Motor neuron (in vitro differentiated cells): Measurements from ENCODE around the gene CFAP251. TPM values are rescaled to one million over a fixed set of nuclear protein-coding genes. Genes with fewer than 3 reads are reported as not detected.
"Not testable (repeated sequence)": the region's sequence is repeated elsewhere in the genome, so short reads cannot be mapped to it uniquely, and the experiment has no call there.

Source experiments
- ATAC-seq, 8 experiments: fragments of 200-7000 bp; cut with Tn5 transposase; replicated peaks in 6 of 8; 2 replicates each; pipeline ENCODE4 v1.8.0; 2021; ENCODE audit warnings: mild to moderate bottlenecking in 8 of 8, moderate library complexity in 8 of 8
- H3K27ac ChIP-seq, 2 donors: fragments of 250-450 bp; sonication (Bioruptor Pico); 2 replicates each; pipeline ENCODE4 v1.9.0; 2021; ENCODE audit warnings: antibody characterized with exemption in 2 of 2, mild to moderate bottlenecking in 2 of 2, moderate library complexity in 1 of 2
- H3K4me1 ChIP-seq, 2 donors: fragments of 250-450 bp; sonication (Bioruptor Pico); replicated peaks in 1 of 2; 2 replicates each; pipeline ENCODE4 v1.6.1; 2021; ENCODE audit warnings: antibody characterized with exemption in 2 of 2, mild to moderate bottlenecking in 2 of 2, moderate library complexity in 1 of 2
- H3K4me3 ChIP-seq, 5 donors: fragments of 250-450 bp; sonication (Bioruptor Pico); 2 replicates each; pipeline ENCODE4 v1.9.0; 2021; ENCODE audit warnings: antibody characterized with exemption in 5 of 5, mild to moderate bottlenecking in 5 of 5, moderate library complexity in 4 of 5
- WGBS, 10 experiments: fragments of 450-650 bp; shearing (Covaris generic); methylation state at CpG; one replicate each; pipeline ENCODE4 v1.0.0; 2022; 5-methylcytosine and 5-hydroxymethylcytosine counted together
- in situ Hi-C, 9 experiments: fragments of 400-800 bp; cut with MboI; loops; one replicate each; pipeline ENCODE4 v1.15.0; 2021; ENCODE audit warnings: low sequenced_read_pairs in 9 of 9, low pct_unique_long_range_greater_than_20kb in 2 of 9; ENCODE audit not compliant: unreplicated experiment in 9 of 9
- total RNA-seq, 8 experiments: library from RNA; unstranded; fragments of 300-600 nt; gene quantifications; 2 replicates each; pipeline versions ENCODE4 v1.2.3 to v1.2.4, GENCODE V29; 2022

Gene CFAP251
- total RNA-seq, 8 experiments from 2014 or later = 1.7 to 5.3 (median 2.7) TPM

DNA sequence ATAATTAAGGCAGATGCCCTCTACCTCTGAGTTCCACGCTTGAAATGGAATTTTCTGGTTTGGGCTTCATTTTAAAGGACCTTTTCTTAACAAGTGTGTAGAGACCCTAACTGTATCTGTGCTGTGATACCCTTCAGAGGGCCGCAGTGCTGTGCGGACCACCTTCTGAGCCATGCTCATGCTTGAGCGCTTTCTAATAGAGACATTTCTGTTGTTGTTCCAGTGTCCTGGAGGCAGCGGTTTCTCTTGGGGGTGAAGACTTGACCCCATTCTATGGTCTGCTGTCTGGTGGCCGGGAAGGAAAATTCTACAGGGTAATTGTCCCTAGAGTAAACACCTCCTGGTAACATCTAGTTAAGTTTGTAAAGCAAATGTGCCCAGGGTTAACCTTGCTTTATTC, 56.6 kb downstream of the CFAP251 start:
- H3K27ac ChIP-seq = no peak overlapping the region
- no peak overlapping the region for H3K4me3 ChIP-seq
- in situ Hi-C loops = no loop called here
- no peak for ATAC-seq
- 30 to 100% (median 49%) methylated on average over 1 to 6 of the region's 6 CpGs; no CpG with 5 or more reads in 1 of the 10 experiments for WGBS, 10 experiments
- H3K4me1 ChIP-seq = peaks cover 0 to 3% of the 10 kb centered on the region in 2 donors

DNA sequence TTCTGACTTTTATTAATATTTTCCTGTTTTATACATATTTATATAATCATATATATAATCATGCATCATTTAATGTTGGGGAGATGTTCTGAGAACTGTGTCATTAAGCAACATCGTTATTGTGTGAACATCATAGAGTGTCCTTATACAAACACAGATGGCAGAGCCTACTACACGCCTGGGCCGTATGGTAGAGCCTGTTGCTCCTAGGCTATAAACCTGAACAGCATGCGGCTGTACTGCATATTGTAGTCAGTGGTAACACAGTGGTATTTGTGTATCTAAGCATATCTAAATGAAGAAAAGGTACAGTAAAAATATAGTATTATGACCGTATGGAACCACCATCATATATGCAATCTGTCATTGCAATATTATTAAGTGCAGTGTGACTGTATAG, 58.6 kb downstream of the CFAP251 start:
- no peak for ATAC-seq
- 86 to 100% (median 100%) methylated on average over 1 to 5 of the region's 5 CpGs; no CpG with 5 or more reads in 2 of the 10 experiments for WGBS, 10 experiments
- Histone ChIP-seq H3K4me3 (no peak overlapping the region), H3K4me1 (peaks cover 0 to 3% of the 10 kb centered on the region in 2 donors), H3K27ac (no peak overlapping the region)
- in situ Hi-C loops = no loop called here

DNA sequence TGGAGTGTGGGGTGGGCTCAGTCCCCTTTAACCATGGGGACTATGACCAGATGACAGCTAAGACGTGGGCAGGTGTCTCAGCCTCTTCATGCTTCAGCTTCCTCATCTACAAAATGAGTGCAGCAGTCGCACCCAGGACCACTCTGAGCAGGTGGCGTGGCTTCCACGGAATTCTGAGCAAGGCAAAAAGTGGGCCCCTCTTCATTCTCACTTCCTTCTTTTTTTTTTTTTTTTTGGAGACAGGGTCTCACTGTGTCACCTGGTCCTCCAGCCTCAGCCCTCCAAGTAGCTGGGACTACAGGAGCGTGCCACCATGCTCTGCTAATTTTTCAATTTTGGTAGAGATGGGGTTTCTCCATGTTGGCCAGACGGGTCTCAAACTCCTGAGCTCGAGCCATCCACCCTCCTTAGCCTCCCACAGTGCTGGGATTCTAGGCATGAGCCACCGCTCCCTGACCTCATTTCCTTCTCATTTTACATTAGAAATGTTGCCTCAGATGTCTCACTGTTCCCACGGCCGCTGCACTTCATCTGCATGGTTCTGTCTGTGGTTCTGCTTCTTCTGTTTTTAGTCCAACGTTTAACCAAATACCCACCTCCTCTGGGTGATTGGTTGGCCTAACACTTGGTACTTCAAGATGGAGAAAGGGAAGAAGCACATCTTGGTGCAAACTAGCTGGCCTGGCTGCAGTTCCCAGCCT, 61.9 kb downstream of the CFAP251 start:
- in situ Hi-C loops = no loop called here
- Histone ChIP-seq H3K27ac (no peak overlapping the region), H3K4me3 (no peak overlapping the region), H3K4me1 (no peaks in the 10 kb centered on the region)
- no peak for ATAC-seq
- WGBS, 10 experiments = 60 to 100% (median 82%) methylated on average over 1 to 11 of the region's 11 CpGs; no CpG with 5 or more reads in 2 of the 10 experiments

DNA sequence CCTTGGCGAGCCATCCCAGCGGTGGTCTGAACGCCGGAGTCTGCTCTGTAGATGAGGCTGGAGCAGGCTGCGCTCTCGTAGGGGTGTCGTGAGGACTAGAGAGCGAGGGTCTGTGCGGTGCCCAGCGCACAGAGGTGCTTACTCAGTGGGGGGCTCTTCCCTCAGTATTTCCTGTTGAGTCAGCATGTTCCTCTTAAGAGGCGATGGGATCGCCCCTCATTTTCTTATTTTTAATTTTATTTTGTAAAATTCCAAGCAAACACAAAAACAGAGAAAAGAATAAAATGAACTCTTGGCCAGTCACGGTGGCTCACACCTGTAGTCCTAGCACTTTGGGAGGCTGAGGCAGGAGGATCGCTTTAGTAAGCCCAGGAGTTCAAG, 62.5 kb downstream of the CFAP251 start:
- Histone ChIP-seq H3K4me1 (no peaks in the 10 kb centered on the region), H3K27ac (no peak overlapping the region), H3K4me3 (no peak overlapping the region)
- ATAC-seq = no peak
- in situ Hi-C loops = no loop called here
- 88 to 100% (median 94%) methylated on average over 3 to 9 of the region's 14 CpGs; no CpG with 5 or more reads in 3 of the 10 experiments for WGBS, 10 experiments

DNA sequence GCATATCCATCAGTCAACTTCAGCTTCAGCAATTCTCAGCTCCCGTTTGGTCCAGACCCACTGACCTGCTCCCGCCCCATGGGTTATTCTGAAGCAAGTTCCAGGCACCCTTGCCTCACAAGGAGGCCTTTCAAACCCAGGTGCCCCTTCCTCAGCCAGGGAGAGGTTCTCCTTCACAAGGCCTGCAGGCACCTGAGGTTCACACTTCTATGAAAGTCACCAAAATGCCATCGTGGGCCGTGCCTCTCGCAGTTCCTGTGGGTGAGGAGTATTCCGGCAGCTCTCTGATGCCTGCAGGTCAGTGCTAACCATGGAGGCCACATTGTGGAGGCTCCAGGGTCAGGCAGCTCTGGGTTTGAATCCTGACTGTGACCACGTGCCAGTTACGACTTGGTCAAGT, 63.1 kb downstream of the CFAP251 start:
- in situ Hi-C loops = no loop called here
- no peak for ATAC-seq
- WGBS, 10 experiments = 40 to 100% (median 94%) methylated on average over 1 to 6 of the region's 8 CpGs; no CpG with 5 or more reads in 3 of the 10 experiments

DNA sequence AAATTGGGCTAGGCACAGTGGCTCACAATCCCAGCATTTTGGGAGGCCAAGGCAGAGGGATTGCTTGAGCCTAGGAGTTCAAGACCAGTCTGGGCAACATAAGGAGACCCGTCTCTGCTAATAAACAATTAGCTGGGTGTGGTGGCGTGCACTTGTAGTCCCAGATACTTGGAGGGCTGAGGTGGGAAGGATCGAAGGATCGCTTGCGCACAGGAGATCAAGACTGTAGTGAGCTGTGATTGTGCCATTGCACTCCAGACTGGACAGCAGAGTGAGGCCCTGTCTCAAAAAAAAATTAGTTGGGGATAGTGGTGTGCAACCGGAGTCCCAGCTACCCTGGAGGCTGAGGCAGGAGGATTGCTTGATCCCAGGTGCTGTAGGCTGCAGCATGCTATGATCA, 64.6 kb downstream of the CFAP251 start:
- Histone ChIP-seq H3K4me1 (no peaks in the 10 kb centered on the region), H3K27ac (no peak overlapping the region), H3K4me3 (no peak overlapping the region)
- ATAC-seq = no peak
- in situ Hi-C loops = no loop called here
- WGBS, 10 experiments = 61 to 100% (median 91%) methylated on average over 1 to 5 of the region's 6 CpGs; no CpG with 5 or more reads in 4 of the 10 experiments

More for the DNA sequence above, 63.1 kb downstream of the CFAP251 start:
- no peaks in the 10 kb centered on the region for H3K4me1 ChIP-seq
- no peak overlapping the region for H3K4me3 ChIP-seq
- no peak overlapping the region for H3K27ac ChIP-seq

DNA sequence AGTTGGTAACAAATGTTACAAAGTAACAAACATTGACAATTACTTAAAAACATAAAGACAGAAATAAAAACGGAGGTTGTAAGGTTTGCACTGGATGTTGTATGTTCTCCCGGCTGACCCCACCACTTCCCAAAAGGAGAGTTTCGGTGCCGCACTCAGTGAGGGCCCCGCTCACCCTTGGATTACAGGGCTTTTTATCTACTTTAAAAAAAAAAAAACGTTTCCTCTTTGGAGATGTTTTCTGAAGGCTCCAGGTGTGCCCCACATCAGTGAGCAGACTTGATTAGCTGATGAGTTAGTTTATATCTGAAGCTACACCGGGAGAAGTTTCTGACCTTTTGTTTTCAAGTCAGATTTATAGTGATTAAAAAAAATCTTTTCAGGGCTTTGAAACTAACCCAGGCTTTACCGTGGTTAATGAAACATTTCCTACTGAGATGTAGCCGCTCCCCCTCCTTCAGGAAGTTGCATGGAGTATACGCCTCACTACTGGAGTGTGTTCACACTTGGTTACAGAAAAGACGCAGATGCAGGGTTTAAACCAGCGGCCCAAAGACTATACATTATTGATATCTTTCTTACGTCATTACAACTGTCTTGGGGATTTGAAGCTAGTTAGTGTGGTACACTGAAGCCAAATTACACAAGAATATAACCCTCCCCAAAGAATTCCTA, 65.3 kb downstream of the CFAP251 start:
- ATAC-seq = no peak
- Histone ChIP-seq H3K4me1 (no peaks in the 10 kb centered on the region), H3K27ac (no peak overlapping the region), H3K4me3 (no peak overlapping the region)
- WGBS, 10 experiments = 64 to 92% (median 75%) methylated on average over 3 to 12 of the region's 13 CpGs
- in situ Hi-C loops = no loop called here

DNA sequence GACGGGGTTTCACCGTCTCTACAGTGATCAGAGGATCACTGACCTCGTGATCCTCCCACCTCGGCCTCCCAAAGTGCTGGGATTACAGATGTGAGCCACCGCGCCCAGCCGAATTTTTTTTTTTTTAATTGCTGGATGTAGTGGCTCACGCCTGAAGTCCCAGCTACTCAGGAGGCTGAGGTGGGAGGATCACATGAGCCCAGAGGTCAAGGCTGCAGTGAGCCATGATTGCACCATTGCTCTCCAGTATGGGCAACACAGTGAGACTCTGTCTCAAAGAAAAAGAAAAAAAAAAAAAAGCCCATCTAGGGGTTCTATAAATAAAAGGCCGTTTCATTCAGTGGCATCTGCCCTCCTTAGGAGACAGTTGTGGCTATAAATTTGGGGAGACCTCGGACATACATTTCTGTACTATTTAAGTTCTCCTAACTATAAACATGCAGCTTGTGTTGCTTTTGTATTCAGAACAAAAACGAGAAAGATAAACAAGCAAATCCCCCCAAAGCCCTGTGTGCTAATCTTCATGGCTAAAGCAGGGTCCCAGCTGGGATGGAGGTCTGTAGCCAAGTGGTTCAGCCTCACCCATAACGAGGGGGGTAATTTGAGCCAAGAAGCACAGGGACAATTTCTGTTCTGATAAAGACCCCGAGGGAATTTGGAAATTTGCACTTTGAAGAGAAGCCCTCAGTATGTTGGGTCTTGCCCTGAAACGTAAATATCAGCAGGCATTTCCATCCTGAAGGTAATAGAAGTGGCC, 68.3 kb downstream of the CFAP251 start:
- ATAC-seq = no peak
- Histone ChIP-seq H3K27ac (no peak overlapping the region), H3K4me3 (no peak overlapping the region), H3K4me1 (no peaks in the 10 kb centered on the region)
- WGBS, 10 experiments = 38 to 100% (median 79%) methylated on average over 1 to 10 of the region's 14 CpGs; no CpG with 5 or more reads in 1 of the 10 experiments
- in situ Hi-C loops = no loop called here

DNA sequence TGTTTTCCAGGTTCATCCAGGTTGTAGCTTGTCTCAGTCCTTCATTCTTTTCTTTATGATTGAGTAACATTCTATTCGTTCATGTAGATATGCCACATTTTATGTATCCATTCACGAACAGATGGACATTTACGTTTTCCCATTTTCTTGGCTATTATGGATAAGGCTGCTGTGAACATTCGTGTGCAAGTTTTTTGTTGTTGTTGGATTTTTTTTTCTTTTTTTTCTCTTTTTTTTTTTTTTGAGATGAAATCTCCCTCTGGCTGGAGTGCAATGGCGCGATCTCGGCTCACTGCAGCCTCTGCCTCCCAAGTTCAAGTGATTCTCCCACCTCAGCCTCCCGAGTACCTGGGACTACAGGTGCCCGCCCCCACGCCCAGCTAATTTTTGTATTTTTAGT, 70.1 kb downstream of the CFAP251 start:
- ATAC-seq, H3K4me1 ChIP-seq, in situ Hi-C loops, H3K27ac ChIP-seq, H3K4me3 ChIP-seq: not testable (repeated sequence)
- 77 to 97% (median 92%) methylated on average over 3 to 10 of the region's 10 CpGs; no CpG with 5 or more reads in 1 of the 10 experiments for WGBS, 10 experiments

DNA sequence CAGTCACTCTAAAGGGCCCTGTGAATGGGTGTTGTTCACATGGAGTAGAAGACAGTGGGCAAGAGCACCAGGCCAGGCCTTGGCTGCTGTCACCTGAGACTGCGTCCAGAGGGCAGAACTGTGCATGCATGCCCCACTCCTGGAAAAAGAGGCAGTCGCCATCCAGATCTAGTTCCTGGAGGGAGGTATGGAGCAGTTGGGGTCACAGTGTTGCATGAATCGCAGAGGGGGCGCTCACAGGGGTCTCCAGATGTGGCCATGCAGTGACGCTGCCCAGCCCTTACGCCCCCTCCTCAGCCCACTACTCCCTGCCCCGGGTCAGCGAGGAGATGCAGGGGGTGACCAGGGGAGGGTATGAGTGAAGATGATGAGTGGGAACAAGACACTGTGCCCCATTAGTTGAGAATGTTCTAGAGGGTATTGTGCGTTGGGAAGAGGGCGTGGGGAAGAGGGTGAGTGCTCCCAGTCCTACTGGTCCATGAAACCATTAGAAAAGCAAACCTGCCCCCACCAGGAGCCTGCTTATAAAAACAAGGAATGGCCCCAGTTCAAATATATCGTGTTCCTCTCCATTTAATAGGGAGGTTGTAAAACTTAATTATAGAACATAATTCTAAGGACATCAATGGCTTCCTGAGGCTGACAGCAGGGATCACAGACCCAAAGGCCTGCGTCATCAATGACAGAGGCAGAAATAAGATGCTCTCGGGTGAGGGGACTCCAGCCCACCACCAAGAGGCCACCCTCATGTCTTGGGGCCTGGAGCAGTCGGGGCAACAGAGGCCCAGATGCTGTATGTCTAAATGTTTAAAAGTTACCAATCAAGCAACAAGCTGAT, 71.1 kb downstream of the CFAP251 start:
- in situ Hi-C loops = no loop called here
- no peak overlapping the region for H3K27ac ChIP-seq
- ATAC-seq = peak in 1 of 8 experiments; percentile 58
- H3K4me1 ChIP-seq = no peaks in the 10 kb centered on the region
- 57 to 91% (median 73%) methylated on average over 2 to 11 of the region's 14 CpGs; no CpG with 5 or more reads in 3 of the 10 experiments for WGBS, 10 experiments
- H3K4me3 ChIP-seq = no peak overlapping the region

DNA sequence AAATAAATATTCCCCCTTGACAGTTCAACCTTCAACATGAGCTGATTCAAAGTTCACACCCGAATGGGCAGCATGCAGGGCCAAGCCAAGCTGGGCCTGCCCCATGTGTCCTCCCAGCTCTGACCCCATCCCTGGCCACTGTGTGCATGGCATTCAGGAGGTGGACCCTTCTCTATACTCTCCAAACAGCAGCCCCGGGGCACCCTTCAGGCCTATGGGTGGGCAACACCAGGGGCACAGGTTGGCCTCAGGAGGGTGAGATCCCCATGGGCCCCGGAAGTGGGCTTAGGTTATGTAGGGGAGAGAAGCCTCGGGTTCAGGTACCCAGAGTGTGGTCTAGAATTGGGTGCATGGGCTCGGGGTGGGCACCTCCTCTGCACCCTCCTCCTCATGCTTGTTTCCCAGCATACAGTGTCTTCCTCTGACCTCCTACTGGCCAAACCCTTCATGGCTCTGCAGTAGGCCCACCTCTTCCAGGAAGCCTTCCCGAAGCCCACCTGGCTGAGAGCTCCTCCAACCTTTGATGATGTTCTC, 71.8 kb downstream of the CFAP251 start:
- no peak for ATAC-seq

More for the DNA sequence above, 71.8 kb downstream of the CFAP251 start:
- 29 to 86% (median 80%) methylated on average over 1 to 4 of the region's 6 CpGs; no CpG with 5 or more reads in 4 of the 10 experiments for WGBS, 10 experiments
- H3K27ac ChIP-seq = no peak overlapping the region
- no peak overlapping the region for H3K4me3 ChIP-seq
- in situ Hi-C loops = no loop called here
- no peaks in the 10 kb centered on the region for H3K4me1 ChIP-seq
